Esophagus squamous epithelium (tissue), 4 donors: Measurements from ENCODE around the gene PYGL.

Experiments used
- CTCF ChIP-seq, 6 experiments: fragments of 450-650 bp in 4 of 6; fragments of 200-600 bp in 2 of 6; sonication (generic) in 2 of 6; IDR thresholded peaks; one replicate each; pipeline ENCODE4 v1.5.1; 2016 to 2019; ENCODE audit warnings: antibody characterized with exemption in 6 of 6, mild to moderate bottlenecking in 4 of 6, moderate library complexity in 4 of 6
- POLR2A ChIP-seq, 4 donors: fragments of 450-650 bp; IDR thresholded peaks; one replicate each; pipeline ENCODE4 v1.6.1; 2017; ENCODE audit warnings: antibody characterized with exemption in 4 of 4, mild to moderate bottlenecking in 4 of 4, moderate library complexity in 3 of 4

GRCh38 chr14:50897658-50898175, 46.6 kb downstream of the PYGL start:
- TF ChIP-seq CTCF (IDR thresholded peaks at IDR 0.05) (no peak), POLR2A (IDR thresholded peaks at IDR 0.05) (no peak)
